ENCODE results near the gene SPATA3. TPM values are rescaled to one million over a fixed set of nuclear protein-coding genes. Genes with fewer than 3 reads are reported as not detected.

The SPATA3 gene
- total RNA-seq (2022; extraction: Qiagen RNA extraction), result not detected in 5 replicates

DNA sequence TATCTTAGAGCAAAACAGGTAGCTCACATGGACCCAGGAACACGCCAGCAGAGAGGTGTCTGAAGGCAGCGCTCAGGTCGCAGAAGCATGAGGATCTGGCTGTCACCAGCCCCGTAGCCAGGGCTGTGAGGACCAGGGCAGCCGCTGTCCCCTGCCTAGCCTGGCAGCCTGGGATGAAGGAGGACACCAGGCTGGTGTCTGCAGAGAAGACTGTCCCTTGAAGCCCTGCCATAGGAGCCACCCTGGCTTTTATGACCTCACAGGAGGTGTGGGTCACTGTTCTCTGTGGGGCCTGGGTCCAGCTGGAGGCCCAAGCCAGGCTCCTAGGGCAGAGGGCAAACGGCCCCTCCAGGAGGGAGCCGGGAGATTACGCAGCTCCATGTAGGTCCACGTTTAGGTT lies at the start of gene SPATA3:
Gene SPATA3 (plus strand): TSS at position 301 of the 400 bp plus-strand sequence. CDS start 113 bp downstream, outside the sequence.

DNA sequence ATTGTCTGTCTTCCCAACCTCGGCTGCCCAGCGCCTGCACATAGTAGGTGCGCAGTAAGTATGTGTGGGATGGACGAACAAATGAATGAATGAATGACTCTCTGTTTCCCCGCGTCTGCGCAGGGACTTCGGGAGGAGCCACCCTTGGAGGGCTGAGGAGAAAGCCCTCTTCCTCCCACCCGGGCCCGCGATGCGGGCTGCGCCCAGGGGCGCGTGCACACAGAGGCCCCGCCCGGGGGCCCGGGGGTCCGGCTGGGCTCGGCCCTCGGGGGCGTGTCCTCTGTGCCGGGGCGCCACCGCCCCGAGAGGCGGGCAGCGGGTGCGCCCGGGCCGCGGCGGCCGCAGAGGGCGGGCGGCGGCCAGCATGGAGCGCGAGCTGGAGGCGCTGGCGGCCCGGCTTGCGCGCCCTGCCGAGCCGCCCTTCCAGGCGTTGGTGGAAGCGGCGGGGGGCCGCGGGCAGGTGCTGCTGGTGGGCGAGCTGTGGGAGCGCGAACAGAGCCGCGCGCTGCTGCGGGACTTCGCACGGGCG lies 41.3 kb downstream of the SPATA3 start, which contains the start of gene C2orf72:
Gene C2orf72 (plus strand): TSS at position 322 of the 529 bp plus-strand sequence. CDS start 43 bp downstream, at position 365.

DNA sequence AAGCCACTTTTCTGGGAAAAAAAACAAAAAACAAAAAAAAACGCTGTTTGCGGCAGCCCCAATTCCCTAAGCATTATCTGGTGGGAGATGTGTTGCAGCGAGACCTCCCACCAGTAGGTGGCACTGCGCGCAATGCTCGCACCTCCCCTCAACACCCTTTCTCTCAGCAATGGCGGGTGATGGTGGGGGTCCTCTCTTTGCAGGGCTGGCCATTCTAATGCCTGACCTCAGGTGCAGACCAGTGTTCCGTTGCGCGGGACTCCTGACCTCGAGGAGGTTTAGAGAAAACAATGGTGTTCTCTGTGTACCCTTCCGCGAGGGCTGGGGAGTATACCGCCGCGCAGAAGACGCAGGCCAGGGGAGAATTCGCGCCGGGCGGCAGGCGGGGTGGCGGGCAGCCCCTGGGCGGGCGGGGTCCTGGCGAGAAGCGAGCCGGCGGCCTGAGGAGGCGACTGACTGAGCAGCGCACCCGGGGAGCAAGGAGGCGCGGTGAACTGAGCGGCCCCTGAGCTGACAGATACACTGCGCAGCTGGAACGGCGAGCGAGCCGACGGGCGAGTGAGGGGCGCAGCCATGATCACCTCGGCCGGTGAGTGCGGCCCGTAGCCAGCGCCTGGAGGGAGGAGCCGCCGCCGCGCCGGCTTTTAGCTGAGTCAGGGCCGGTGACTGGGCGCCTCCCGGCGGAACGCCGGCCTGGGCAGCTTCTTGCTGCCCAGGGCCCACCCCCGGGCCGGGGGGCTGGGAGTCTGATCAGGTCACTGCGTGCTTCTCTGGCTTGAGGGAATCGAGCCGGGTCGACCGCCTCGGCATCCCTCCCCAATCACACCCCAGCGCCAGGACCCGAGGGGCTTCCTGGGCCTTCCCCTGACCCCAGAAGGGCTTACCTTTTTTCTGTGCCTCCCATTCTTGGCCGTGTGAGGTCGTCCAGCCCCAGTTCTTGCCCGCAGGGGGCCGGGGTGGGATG lies 60.8 kb downstream of the SPATA3 start, which contains the start of gene PSMD1:
Gene PSMD1 (plus strand): TSS at position 415 of the 964 bp plus-strand sequence. CDS start 159 bp downstream, at position 574.

Other genes with a start within 250 kb of the SPATA3 start
- 68.3 to 79.9 TPM (median 78.4 TPM) in 5 replicates for gene ITM2C, start 131.2 kb upstream of the SPATA3 start, total RNA-seq (2022; extraction: Qiagen RNA extraction)
- 0.02 TPM in 1 of 5 replicates, not detected in the others for gene GPR55, start 70.9 kb upstream of the SPATA3 start, total RNA-seq (2022; extraction: Qiagen RNA extraction)
- gene C2orf72, start 41.4 kb downstream of the SPATA3 start, total RNA-seq (2022; extraction: Qiagen RNA extraction), result 5.9 to 8.1 TPM (median 6.6 TPM) in 5 replicates
- gene PSMD1, start 60.7 kb downstream of the SPATA3 start, total RNA-seq (2022; extraction: Qiagen RNA extraction), result 108 to 113 TPM (median 112 TPM) in 5 replicates
- 0.04 TPM in 1 of 5 replicates, not detected in the others for gene HTR2B, start 128.9 kb downstream of the SPATA3 start, total RNA-seq (2022; extraction: Qiagen RNA extraction)
- 13.2 to 15.7 TPM (median 14.6 TPM) in 5 replicates for gene ARMC9, start 202.5 kb downstream of the SPATA3 start, total RNA-seq (2022; extraction: Qiagen RNA extraction)